Measurements from ENCODE around the gene HOXA4. TPM values are rescaled to one million over a fixed set of nuclear protein-coding genes. Genes with fewer than 3 reads are reported as not detected.
A peak's percentile ranks its signal among the peaks of the same experiment; 100 is the strongest.

Gene HOXA4
- total RNA-seq, 2 experiments from 2014 or later = not detected

DNA sequence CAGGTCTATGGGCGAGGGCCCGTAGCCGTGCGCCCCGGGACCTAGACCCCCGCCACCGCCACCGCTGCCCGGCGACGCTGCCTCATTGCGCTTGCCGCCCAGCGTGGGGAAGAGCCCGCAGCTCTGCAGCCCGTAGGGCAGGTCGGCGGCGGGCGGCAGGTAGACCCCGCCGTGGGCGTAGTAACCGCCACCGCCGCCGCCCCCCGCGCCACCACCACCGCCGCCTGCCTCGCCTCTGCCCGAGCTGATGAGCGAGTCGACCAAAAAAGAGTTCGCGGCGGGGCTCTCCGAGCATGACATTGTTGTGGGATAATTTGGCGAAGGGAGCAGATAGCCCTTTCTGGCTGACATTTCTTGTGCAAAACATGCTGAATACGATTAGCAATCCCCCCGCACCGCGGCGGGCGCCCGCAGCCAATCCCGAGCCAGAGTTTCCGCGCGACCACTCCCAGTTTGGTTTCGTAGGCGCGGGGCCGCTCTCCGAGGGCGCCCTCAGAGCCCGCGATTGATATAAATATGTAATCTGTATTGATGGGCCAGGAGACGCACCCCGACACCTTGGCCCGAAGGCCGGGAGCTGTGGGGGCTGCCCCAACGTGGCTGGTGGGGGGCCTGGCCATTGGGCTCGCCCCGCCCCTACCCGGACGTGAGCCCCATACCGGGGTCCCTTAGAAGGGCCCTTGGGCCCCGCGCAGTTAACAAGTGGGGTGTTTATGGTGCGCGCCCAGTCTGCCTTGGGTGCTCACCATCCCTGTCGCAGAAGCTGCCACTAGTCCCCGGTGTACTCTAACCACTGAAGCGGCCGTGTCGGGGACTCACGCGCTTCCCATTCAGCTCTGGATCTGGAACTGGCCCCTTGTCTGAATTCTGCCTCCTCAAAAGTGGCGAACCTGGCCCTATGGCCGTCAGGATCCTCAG, 43.7 kb upstream of the HOXA4 start, which contains the start of gene HOXA10:
HOXA10 (minus strand) TSS at position 365 of the 918 bp plus-strand sequence; CDS start at position 351, 14 bp downstream.
- ChIA-PET POLR2A (interaction anchor here (0.7 to 2.5 kb wide), 4 partner anchors 8 to 16 kb away, joined by 3 to 14 read pairs (median 8); no protein-coding TSS in a partner anchor), CTCF (interaction anchor here (0.9 to 2.9 kb wide), 3 partner anchors 13 to 24 kb away, joined by 3 to 10 read pairs (median 10); no protein-coding TSS in a partner anchor)
- H3K36me3 Mint-ChIP-seq (ENCODE audit: low read depth) = no peaks in the 10 kb centered on the region
- H3K27ac ChIP-seq (ENCODE audit: low read depth in 1 of 2, low read length in 2 of 2) = no peak within 1 kb of the TSS
- ATAC-seq (ENCODE audit: poor library complexity) = peak; percentile 19
- peaks cover 28% of the 10 kb centered on the region for H3K4me1 Mint-ChIP-seq (ENCODE audit: low read depth)
- H3K27ac Mint-ChIP-seq = no peak within 1 kb of the TSS
- peaks cover 70 to 95% of the 10 kb centered on the region in 2 experiments for H3K27me3 ChIP-seq (ENCODE audit: control insufficient read depth in 1 of 2, insufficient read depth in 2 of 2, low read length in 2 of 2)
- intact Hi-C loops (cut with DNase I, micrococcal nuclease) = loop anchor here in 1 of 2 experiments (2.0 kb wide), 1 partner anchor 13 kb away; no protein-coding TSS in a partner anchor
- no peaks in the 10 kb centered on the region for H3K36me3 ChIP-seq (ENCODE audit: insufficient read depth, low read length)
- H3K4me3 ChIP-seq (ENCODE audit: low read length) = peak within 1 kb of the TSS; percentile 34
- peak within 1 kb of the TSS; percentile 81 for H3K4me3 Mint-ChIP-seq
- peaks cover 47% of the 10 kb centered on the region for H3K4me1 ChIP-seq (ENCODE audit: insufficient read depth, low read length)
- H3K27me3 Mint-ChIP-seq = peaks cover 86% of the 10 kb centered on the region
- H3K9me3 Mint-ChIP-seq = no peaks in the 10 kb centered on the region
- peak in 4 of 14 experiments; percentile 0 to 32 (median 8) for DNase-seq
- TF ChIP-seq, protein P1, sequence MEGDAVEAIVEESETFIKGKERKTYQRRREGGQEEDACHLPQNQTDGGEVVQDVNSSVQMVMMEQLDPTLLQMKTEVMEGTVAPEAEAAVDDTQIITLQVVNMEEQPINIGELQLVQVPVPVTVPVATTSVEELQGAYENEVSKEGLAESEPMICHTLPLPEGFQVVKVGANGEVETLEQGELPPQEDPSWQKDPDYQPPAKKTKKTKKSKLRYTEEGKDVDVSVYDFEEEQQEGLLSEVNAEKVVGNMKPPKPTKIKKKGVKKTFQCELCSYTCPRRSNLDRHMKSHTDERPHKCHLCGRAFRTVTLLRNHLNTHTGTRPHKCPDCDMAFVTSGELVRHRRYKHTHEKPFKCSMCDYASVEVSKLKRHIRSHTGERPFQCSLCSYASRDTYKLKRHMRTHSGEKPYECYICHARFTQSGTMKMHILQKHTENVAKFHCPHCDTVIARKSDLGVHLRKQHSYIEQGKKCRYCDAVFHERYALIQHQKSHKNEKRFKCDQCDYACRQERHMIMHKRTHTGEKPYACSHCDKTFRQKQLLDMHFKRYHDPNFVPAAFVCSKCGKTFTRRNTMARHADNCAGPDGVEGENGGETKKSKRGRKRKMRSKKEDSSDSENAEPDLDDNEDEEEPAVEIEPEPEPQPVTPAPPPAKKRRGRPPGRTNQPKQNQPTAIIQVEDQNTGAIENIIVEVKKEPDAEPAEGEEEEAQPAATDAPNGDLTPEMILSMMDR (IDR thresholded peaks at IDR 0.05) = no peak
- peaks cover 5 to 50% of the 10 kb centered on the region in 2 experiments for H3K9me3 ChIP-seq (ENCODE audit: control insufficient read depth in 1 of 2, insufficient read depth in 1 of 2, low read length in 2 of 2)

DNA sequence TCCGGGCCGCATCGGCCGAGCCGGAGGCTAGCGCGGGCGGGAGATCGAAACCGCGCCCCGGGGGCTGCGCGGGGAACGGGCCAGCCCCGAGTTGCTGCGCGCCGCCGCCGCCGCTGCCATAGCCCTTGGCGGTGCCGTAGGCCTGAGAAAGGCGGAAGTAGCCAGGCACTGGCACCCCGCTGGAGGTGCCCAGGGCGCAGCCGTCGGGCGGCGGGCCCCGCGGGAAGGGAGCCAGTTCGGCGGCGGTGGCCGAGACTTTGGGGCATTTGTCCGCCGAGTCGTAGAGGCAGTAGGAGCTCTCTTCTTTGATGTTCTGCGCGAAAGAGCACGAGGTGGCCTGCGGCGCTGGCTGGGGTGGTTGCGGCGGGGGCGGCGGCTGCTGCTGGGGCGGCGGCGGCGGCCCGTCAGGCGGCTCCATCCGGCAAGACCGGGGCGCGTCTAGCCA, 43.0 kb upstream of the HOXA4 start:
- DNase-seq (peak in 4 of 14 experiments; percentile 28 to 69 (median 52)), ATAC-seq (ENCODE audit: poor library complexity) (peak; percentile 54)
- Mint-ChIP-seq H3K4me1 (ENCODE audit: low read depth) (peaks cover 33% of the 10 kb centered on the region), H3K27me3 (peaks cover 84% of the 10 kb centered on the region), H3K27ac (no peak overlapping the region), H3K4me3 (no peak overlapping the region), H3K9me3 (no peaks in the 10 kb centered on the region), H3K36me3 (ENCODE audit: low read depth) (no peaks in the 10 kb centered on the region)
- ChIA-PET CTCF (interaction anchor here (2.7 to 2.9 kb wide), 2 partner anchors 12 to 23 kb away, joined by 10 read pairs; no protein-coding TSS in a partner anchor), POLR2A (interaction anchor here (1.1 to 2.5 kb wide), 4 partner anchors 9 to 17 kb away, joined by 3 to 14 read pairs (median 8); no protein-coding TSS in a partner anchor)
- peaks cover 5 to 56% of the 10 kb centered on the region in 2 experiments for H3K9me3 ChIP-seq (ENCODE audit: control insufficient read depth in 1 of 2, insufficient read depth in 1 of 2, low read length in 2 of 2)
- no peak overlapping the region for H3K27ac ChIP-seq (ENCODE audit: low read depth in 1 of 2, low read length in 2 of 2)
- TF ChIP-seq, protein P1 (IDR thresholded peaks at IDR 0.05) = no peak
- H3K27me3 ChIP-seq (ENCODE audit: control insufficient read depth in 1 of 2, insufficient read depth in 2 of 2, low read length in 2 of 2) = peaks cover 72 to 95% of the 10 kb centered on the region in 2 experiments
- intact Hi-C loops (cut with DNase I, micrococcal nuclease) = loop anchor here in 1 of 2 experiments (2.0 kb wide), 1 partner anchor 13 kb away; no protein-coding TSS in a partner anchor
- no peak overlapping the region for H3K4me3 ChIP-seq (ENCODE audit: low read length)
- H3K36me3 ChIP-seq (ENCODE audit: insufficient read depth, low read length) = no peaks in the 10 kb centered on the region
- peaks cover 54% of the 10 kb centered on the region for H3K4me1 ChIP-seq (ENCODE audit: insufficient read depth, low read length)

DNA sequence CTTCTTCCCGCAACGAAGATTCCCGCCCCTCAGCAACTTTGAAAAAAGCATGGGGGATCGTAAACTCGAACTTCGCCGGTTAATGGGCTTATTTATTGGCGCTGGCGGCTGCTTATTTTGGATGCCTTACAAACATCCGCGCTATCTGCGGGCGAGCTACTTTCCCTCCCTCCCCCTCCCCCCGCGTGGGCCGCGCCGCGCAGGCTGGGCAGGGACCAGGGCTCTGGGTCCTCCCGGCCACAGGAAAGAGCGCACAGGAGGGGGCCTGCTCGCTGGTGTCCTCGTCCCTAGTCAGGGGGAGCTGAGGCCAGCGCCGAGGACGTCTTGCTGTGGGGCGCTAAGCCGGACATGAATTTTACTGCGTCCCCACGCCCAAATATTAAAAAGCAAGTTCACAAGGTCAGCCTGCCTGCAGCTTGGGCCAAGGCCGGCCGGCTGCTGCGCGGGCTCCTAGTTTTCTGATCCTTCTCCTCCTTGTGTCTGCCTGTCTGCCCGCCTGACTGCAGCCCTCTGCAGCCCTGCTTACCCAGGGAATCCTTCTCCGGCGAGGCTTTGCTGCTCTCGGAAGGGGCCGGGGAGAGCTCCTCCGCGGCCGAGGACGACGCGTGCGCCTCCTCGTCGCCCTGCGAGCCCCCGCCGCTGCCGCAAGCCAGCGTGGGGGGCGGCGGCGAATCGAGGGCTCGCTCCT, 42.4 kb upstream of the HOXA4 start:
- Histone ChIP-seq H3K27ac (ENCODE audit: low read depth in 1 of 2, low read length in 2 of 2) (no peak overlapping the region), H3K27me3 (ENCODE audit: control insufficient read depth in 1 of 2, insufficient read depth in 2 of 2, low read length in 2 of 2) (peaks cover 78 to 96% of the 10 kb centered on the region in 2 experiments), H3K4me3 (ENCODE audit: low read length) (peak overlapping the region; percentile 34), H3K36me3 (ENCODE audit: insufficient read depth, low read length) (no peaks in the 10 kb centered on the region), H3K4me1 (ENCODE audit: insufficient read depth, low read length) (peaks cover 59% of the 10 kb centered on the region), H3K9me3 (ENCODE audit: control insufficient read depth in 1 of 2, insufficient read depth in 1 of 2, low read length in 2 of 2) (peaks cover 5 to 61% of the 10 kb centered on the region in 2 experiments)
- no peak overlapping the region for H3K27ac Mint-ChIP-seq
- peaks cover 84% of the 10 kb centered on the region for H3K27me3 Mint-ChIP-seq
- peaks cover 39% of the 10 kb centered on the region for H3K4me1 Mint-ChIP-seq (ENCODE audit: low read depth)
- H3K9me3 Mint-ChIP-seq = no peaks in the 10 kb centered on the region
- ATAC-seq (ENCODE audit: poor library complexity) (peak; percentile 24), DNase-seq (peak in 3 of 14 experiments; percentile 18 to 38 (median 25))
- no peak overlapping the region for H3K4me3 Mint-ChIP-seq
- no peaks in the 10 kb centered on the region for H3K36me3 Mint-ChIP-seq (ENCODE audit: low read depth)
- intact Hi-C loops (cut with DNase I, micrococcal nuclease) = loop anchor here in 1 of 2 experiments (2.0 kb wide), 1 partner anchor 14 kb away; no protein-coding TSS in a partner anchor
- POLR2A ChIA-PET = interaction anchor here (0.6 to 2.5 kb wide), 5 partner anchors 10 to 17 kb away, joined by 3 to 14 read pairs (median 4); no protein-coding TSS in a partner anchor
- TF ChIP-seq, protein P1 (IDR thresholded peaks at IDR 0.05) = no peak
- CTCF ChIA-PET = interaction anchor here (1.0 to 2.9 kb wide), 3 partner anchors 12 to 23 kb away, joined by 3 to 10 read pairs (median 10); no protein-coding TSS in a partner anchor

All from CD4-positive, alpha-beta T cell (primary cell).